ENCODE data around the gene ZNF780A. TPM values are rescaled to one million over a fixed set of nuclear protein-coding genes. Genes with fewer than 3 reads are reported as not detected.
A peak's percentile ranks its signal among the peaks of the same experiment; 100 is the strongest.
"Not testable (repeated sequence)": the region's sequence is repeated elsewhere in the genome, so short reads cannot be mapped to it uniquely, and the experiment has no call there.

Gene ZNF780A
- 14.7 and 41.9 TPM in 2 replicates for total RNA-seq (2014; rRNA removed; shearing (Covaris generic); ENCODE audit: low replicate concordance)

DNA sequence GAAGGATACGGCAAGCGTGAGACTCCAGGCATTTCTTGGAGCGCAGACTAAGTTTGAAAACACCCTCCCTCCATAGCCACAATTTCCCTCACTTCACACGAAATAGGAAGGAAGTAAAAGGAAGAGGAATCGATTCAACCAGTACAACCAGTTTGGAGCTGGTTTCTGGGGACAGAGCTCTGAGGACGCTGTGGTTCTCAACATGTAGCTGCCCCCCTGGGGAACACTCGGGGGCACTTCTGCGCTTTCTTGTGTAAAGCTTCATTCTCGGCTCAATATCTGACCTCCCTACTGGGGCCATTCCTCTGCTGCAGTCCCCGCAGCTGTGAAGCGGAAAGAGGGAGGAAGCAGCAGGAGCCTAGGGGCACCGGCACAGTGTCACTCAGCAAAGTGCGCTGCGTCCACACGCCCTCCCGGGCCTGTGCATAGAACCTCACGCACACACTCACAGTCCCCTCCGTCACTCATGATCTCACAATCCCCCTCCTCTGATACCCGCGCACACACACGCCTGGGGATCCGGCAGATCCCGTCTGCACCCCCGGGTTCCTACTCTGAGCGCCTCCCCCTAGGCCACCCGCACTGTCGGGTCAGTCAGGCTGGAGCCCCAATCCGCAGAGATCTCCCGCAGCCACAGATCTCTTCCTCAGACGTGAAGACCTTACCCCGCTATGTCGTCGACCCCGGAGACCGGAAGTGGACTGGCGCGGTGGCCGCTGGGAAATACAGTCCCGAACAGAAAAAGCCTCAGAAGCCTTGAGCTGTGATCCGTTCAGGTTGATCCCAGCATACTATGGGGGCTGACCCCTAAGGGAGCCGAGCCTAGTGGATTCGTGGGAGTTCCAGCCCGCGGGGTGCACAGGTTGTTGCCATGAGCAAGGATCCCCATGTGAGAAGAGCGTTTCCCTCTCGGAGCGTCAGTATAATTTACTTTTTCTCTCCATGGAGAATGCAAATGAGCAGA lies at the start of gene ZNF780A:
Gene ZNF780A, minus strand, starts transcription at position 703 of the 964 bp plus-strand sequence. CDS start 6,190 bp downstream, outside the sequence.
- DNase-seq (ENCODE audit: low read depth): peak; percentile 76

DNA sequence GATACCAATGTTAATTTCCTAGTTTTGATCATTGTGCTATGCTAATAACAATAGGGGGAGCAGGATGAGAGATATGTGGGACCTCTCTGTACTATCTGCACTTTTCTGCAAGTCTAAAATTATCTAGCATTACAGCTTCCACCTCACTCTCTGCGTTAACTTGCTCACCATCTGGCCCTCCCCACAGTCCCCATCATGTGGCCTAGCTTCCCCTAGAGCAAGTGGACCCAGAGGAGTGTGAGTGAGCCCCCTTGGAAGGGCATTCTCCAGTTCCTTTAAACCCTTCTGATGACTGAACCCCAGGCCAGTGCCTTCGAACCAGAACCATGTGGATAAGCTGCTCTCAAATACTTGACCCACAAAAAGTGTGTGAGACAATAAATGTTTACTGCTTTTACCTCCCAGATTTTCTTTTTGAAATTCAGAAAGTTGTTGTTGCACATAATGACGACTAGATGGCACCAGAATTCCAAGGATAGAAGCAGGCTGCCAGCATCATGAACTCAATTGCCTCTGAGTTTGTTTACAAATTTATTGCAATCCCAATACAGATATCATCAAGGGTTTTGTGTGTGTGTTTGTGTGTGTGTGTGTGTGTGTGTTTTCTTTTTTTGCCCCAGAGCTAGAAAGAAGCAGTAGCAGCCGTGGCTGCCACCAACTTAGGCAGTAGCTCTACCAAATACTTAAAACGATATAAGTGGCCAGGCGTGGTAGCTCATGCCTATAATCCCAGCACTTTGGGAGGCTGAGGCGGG lies 49.0 kb upstream of the ZNF780A start:
- in situ Hi-C loops (cut with HindIII; ENCODE audit: low pct_unique_long_range_greater_than_20kb, low sequenced_read_pairs): no loop called here
- DNase-seq (ENCODE audit: low read depth): peak; percentile 48

More for the DNA sequence above, at the start of gene ZNF780A:
- in situ Hi-C loops (cut with HindIII; ENCODE audit: low pct_unique_long_range_greater_than_20kb, low sequenced_read_pairs): no loop called here

DNA sequence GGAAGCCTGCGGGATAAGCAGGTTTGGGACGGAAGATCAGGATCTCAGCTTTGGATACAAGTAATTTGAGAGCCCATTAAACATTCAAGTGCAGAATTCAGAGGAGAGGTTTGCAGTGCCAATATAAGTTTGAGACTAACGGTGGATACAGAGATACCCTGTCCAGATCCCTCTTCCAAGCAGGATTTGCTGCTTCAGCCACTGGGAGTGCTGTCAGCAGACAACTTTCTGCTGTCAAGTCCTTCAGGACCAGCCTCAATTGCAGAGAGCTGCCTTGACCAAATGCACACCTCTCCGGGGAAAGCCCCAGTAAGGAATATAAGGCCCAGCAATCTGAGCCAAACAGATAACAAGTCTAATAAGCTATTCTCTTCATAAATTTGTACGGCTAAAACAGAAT lies 46.1 kb upstream of the ZNF780A start:
- in situ Hi-C loops (cut with HindIII; ENCODE audit: low pct_unique_long_range_greater_than_20kb, low sequenced_read_pairs): no loop called here
- DNase-seq (ENCODE audit: low read depth): no peak

DNA sequence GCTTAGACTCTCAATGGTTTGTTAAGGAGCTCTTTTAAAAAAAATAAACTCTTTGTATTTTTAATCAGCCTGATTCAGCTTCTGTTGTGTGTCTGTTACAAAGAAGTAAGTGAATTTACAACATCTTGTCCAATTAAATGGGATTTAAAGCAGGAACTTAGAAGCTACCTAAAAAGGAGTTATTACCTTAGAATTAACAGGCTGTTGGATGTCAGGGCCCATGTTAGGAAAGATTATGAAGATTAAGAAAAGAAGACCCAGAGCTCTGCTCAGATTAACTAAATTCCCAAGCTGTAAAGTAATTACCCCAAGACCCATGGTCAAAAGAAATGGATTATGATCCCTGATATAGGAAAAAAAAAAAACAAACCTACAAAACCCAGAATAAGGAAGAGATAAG lies 44.1 kb upstream of the ZNF780A start:
- no peak for DNase-seq (ENCODE audit: low read depth)
- in situ Hi-C loops (cut with HindIII; ENCODE audit: low pct_unique_long_range_greater_than_20kb, low sequenced_read_pairs): no loop called here

DNA sequence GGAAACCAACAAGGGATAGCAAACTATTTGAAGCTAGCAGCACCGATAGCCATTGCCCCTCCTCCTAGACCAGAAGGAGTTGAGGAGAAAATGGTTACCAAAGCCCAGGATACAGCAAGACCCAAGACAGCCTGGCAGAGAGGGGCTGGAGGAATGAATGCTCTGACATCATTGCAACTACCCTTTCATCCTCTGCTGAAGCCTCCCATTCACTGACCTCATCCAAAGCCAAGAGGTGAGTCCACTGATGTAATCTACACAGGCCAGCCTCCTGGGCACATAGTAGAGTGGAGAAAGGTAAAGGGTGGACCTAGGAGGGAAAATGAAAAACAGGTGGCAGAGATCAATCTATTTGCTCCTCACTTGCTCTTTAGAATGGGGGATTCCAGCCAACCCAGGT lies 42.7 kb upstream of the ZNF780A start:
- in situ Hi-C loops (cut with HindIII; ENCODE audit: low pct_unique_long_range_greater_than_20kb, low sequenced_read_pairs): no loop called here
- DNase-seq (ENCODE audit: low read depth): no peak

DNA sequence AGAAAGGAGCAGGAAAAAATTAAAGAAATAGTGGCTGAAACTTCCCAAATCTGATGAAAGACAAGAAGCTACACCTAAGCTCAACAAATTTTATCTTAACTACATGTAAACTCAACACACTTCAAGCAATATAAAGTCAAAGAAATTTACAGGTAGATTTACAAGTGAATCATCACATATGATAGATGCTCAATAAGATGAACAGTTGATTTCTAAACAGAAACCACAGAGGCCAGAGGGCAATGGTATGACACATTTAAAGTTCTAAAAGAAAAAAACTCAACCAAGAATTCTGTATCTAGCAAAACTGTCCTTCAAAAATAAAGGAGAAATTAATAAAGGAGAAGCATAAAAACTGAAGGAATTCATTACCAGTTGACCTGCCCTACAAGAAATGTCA lies 39.3 kb upstream of the ZNF780A start:
- DNase-seq (ENCODE audit: low read depth): no peak
- in situ Hi-C loops (cut with HindIII; ENCODE audit: low pct_unique_long_range_greater_than_20kb, low sequenced_read_pairs): no loop called here

DNA sequence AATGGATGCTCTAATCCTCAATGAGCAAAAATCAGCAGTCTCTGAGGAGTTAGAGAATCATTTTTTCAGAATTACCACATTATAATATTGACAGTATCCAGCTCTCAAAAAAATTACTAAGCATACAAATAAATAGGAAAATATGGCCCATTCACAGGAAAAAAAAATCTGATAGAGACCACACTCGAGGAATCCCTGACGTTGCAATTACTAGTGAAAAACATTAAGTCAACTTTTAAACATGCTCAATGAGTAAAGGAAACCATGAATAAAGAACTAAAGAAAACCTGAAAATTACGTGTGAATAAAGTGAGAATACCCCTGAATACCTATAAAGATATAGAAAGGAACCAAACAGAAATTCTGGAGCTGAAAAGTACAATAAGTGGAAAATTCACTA lies 38.7 kb upstream of the ZNF780A start:
- DNase-seq (ENCODE audit: low read depth): no peak
- in situ Hi-C loops (cut with HindIII; ENCODE audit: low pct_unique_long_range_greater_than_20kb, low sequenced_read_pairs): no loop called here

DNA sequence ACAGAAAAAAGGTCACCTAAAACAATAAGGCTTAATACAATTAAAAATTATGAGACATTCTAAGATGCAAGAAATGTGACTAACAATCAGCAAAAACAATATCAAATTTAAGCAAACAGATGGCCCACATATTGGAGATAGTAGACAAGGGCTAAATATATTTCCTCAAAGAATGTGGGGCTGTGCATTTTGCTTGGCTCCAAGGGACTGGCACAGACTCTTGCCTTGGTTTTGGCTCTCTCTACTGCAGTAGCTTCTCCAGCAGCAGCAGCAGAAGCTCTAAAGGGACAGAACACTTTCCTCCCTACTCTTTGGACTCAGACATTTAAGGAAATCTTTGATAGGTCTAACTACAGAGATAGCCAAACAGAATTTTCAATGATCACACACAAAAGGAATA lies 38.2 kb upstream of the ZNF780A start:
- no peak for DNase-seq (ENCODE audit: low read depth)
- in situ Hi-C loops (cut with HindIII; ENCODE audit: low pct_unique_long_range_greater_than_20kb, low sequenced_read_pairs): no loop called here

DNA sequence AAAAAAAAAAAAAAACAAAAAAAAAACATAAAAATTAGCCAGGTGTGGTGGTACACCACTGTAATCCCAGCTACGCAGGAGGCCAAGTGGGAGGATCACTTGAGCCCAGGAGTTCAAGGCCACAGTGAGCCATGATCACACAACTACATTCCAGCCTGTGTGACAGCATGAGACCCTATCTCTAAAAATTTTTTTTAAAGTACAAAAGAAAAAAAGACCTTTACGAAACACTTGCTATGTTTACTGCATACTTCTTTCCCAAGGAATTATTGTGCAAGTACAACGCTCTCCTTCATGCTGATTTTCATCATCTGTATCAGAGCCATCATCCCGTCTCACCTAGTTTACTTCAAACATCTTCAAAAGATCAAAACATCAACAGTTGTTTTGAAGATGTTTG lies 28.6 kb upstream of the ZNF780A start:
- no peak for DNase-seq (ENCODE audit: low read depth)
- in situ Hi-C loops (cut with HindIII; ENCODE audit: low pct_unique_long_range_greater_than_20kb, low sequenced_read_pairs): no loop called here

DNA sequence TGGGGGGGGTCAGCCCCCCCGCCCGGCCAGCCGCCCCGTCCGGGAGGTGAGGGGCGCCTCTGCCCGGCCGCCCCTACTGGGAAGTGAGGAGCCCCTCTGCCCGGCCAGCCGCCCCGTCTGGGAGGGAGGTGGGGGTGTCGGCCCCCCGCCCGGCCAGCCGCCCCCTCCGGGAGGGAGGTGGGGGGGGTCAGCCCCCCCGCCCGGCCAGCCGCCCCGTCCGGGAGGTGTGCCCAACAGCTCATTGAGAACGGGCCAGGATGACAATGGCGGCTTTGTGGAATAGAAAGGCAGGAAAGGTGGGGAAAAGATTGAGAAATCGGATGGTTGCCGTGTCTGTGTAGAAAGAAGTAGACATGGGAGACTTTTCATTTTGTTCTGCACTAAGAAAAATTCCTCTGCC lies 27.9 kb upstream of the ZNF780A start:
- DNase-seq (ENCODE audit: low read depth); in situ Hi-C loops (cut with HindIII; ENCODE audit: low pct_unique_long_range_greater_than_20kb, low sequenced_read_pairs): not testable (repeated sequence)

DNA sequence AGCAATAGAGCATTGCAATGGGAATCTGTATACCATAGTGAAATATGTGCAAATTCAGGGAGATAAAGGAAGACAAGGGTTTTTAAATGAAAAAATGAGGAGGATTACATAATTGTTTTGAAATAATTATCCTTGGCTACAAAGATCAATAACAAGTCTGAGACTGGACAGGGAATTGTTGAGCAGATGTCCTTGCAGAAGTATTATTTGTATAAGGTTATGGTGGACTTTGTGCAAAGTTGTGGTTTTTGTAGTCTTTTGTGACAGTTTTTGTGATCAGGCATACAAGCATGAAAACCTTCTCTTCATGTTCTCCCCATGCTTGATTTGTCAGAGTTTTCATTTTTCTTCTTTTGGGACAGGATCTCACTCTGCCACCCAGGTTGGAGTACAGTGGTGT lies 25.3 kb upstream of the ZNF780A start:
- in situ Hi-C loops (cut with HindIII; ENCODE audit: low pct_unique_long_range_greater_than_20kb, low sequenced_read_pairs): no loop called here
- no peak for DNase-seq (ENCODE audit: low read depth)

DNA sequence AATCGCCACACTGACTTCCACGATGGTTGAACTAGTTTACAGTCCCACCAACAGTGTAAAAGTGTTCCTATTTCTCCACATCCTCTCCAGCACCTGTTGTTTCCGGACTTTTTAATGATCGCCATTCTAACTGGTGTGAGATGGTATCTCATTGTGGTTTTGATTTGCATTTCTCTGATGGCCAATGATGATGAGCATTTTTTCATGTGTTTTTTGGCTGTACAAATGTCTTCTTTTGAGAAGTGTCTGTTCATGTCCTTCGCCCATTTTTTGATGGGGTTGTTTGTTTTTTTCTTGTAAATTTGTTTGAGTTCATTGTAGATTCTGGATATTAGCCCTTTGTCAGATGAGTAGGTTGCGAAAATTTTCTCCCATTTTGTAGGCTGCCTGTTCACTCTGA lies 23.4 kb upstream of the ZNF780A start:
- DNase-seq (ENCODE audit: low read depth); in situ Hi-C loops (cut with HindIII; ENCODE audit: low pct_unique_long_range_greater_than_20kb, low sequenced_read_pairs): not testable (repeated sequence)

DNA sequence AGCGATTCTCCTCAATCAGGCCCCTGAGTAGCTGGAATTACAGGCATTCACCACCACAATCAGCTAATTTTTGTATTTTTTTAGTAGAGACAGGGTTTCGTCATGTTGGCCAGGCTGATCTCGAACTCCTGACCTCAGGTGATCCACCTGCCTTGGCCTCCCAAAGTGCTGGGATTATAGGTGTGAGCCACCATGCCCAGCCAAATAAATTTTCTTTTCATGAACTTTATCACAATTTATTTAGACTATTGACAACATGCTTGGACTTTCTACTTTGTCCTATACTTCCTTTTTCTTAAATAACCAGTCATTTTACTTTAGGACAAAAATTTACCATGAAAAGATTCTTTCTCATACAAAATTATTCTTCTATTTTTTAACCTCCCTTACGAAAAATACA lies 21.5 kb upstream of the ZNF780A start:
- in situ Hi-C loops (cut with HindIII; ENCODE audit: low pct_unique_long_range_greater_than_20kb, low sequenced_read_pairs); DNase-seq (ENCODE audit: low read depth): not testable (repeated sequence)

DNA sequence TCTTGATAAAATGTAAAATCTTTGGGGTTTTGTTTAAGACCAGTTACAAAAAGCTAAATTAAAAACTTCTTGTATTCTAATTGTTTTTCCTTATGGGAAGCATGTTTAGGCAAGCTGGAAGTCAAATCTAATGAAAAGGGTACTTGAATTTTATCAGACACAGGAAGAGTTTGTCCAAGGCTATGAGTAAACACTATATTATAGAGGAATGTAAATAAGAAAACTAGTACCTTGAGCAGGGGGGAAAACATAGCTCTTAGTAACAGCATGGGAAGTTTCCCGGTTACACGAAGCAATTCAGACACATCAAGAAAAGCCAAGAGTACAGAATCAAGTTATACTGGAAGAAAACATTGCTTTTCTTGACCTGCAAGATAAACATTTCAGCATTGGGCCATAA lies 19.8 kb upstream of the ZNF780A start:
- DNase-seq (ENCODE audit: low read depth): no peak
- in situ Hi-C loops (cut with HindIII; ENCODE audit: low pct_unique_long_range_greater_than_20kb, low sequenced_read_pairs): no loop called here

DNA sequence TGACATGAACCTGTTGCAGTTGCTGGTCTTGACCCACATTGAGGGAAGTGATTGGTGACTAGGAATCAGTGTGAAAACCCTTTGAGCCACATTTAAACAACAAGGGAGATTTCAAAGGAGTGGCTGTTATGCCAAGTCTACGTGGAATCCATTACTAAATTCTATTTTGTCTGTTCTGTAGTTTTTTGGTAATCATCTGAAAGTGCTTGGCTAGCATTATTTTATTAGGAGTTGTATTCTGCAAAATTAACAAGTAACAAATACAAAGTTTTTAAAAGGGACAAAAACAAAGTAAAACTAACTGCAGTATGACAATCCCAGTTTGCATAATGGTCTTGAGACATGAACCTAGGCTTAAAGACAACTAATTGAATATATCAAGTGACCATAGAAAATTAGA lies 14.0 kb upstream of the ZNF780A start:
- in situ Hi-C loops (cut with HindIII; ENCODE audit: low pct_unique_long_range_greater_than_20kb, low sequenced_read_pairs): no loop called here
- DNase-seq (ENCODE audit: low read depth): no peak

DNA sequence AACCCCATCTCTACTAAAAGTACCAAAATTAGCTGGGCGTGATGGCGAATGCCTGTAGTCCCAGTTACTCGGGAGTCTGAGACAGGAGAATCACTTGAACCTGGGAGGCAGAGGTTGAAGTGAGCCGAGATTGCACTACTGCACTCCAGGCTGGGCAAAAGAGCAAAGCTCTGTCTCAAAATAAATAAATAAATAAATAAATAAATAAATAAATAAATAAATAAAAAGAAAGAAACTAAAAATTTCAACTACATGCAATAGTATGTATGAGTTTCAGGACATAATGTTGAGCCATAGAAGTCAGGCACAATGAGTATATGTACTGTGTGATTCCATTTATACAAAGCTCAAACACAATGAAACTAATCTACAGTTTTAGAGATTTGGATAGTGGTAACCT lies 12.9 kb upstream of the ZNF780A start:
- in situ Hi-C loops (cut with HindIII; ENCODE audit: low pct_unique_long_range_greater_than_20kb, low sequenced_read_pairs): no loop called here
- no peak for DNase-seq (ENCODE audit: low read depth)

DNA sequence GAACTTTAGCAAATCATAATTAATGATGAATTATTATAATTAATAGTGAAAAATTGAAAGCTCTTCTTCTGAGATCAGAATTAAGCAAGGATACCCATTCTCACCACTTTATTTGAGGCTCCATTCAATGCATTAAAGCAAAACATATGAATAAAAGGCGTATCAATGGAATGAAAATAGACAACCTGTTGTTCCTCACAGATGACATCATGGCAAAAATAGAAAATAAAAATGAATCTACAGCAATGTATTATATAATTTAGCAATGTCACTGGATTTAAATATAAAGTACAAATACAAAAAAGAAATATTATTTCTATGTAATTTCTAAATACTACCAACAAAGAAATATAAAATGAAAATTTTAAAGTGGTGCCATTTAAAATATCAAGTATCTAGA lies 11.1 kb upstream of the ZNF780A start:
- in situ Hi-C loops (cut with HindIII; ENCODE audit: low pct_unique_long_range_greater_than_20kb, low sequenced_read_pairs): no loop called here
- DNase-seq (ENCODE audit: low read depth): no peak

DNA sequence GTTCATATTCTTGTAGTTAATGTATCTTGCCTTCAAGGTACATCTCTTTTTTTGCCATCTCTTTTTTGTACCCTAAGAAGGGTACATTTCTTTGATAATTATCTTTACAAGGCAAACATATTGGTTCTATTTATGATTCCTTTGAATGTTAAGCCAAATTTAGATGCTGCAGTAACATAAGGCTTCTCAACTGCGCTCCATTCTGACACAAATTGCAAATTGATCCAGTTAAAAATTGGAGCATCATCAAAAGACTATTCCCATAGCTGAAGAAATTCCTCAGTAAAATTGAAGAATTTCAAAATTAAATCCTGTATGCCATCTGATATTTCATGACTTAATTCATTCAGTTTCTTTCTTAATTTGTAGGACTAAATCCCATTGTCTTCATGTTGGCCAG lies 2.7 kb upstream of the ZNF780A start:
- in situ Hi-C loops (cut with HindIII; ENCODE audit: low pct_unique_long_range_greater_than_20kb, low sequenced_read_pairs): no loop called here
- DNase-seq (ENCODE audit: low read depth): no peak
